Endothelial cell (in vitro differentiated cells): ENCODE data around the gene SLC30A1. TPM values are rescaled to one million over a fixed set of nuclear protein-coding genes. Genes with fewer than 3 reads are reported as not detected.

ENCODE experiments used
- DNase-seq: peaks from one replicate; pipeline ENCODE4 v3.0.0; 2021; ENCODE audit warnings: low spot score
- H3K27ac Mint-ChIP-seq: one replicate; pipeline ENCODE4 v1.8.0; 2021; ENCODE audit warnings: mixed read lengths, inconsistent platforms; ENCODE audit not compliant: unreplicated experiment
- H3K27me3 Mint-ChIP-seq: one replicate; pipeline ENCODE4 v1.8.0; 2021; ENCODE audit warnings: mild to moderate bottlenecking, moderate library complexity, mixed read lengths, inconsistent platforms; ENCODE audit not compliant: unreplicated experiment
- H3K36me3 Mint-ChIP-seq: one replicate; pipeline ENCODE4 v1.8.0; 2021; ENCODE audit warnings: mild to moderate bottlenecking, low read depth, mixed read lengths, inconsistent platforms; ENCODE audit not compliant: unreplicated experiment
- H3K4me1 Mint-ChIP-seq: one replicate; pipeline ENCODE4 v1.8.0; 2021; ENCODE audit warnings: mild to moderate bottlenecking, mixed read lengths, inconsistent platforms; ENCODE audit not compliant: unreplicated experiment
- H3K4me3 Mint-ChIP-seq: one replicate; pipeline ENCODE4 v1.8.0; 2021; ENCODE audit warnings: mild to moderate bottlenecking, mixed read lengths, inconsistent platforms; ENCODE audit not compliant: unreplicated experiment
- H3K9me3 Mint-ChIP-seq: one replicate; pipeline ENCODE4 v1.8.0; 2021; ENCODE audit warnings: mixed read lengths, inconsistent platforms; ENCODE audit not compliant: unreplicated experiment
- total RNA-seq: library from RNA; stranded (reverse); fragmentation: NEBNext Ultra II Directional; extraction: Animal tissue kit (Norgen Biotek cat#: 25700); gene quantifications from one replicate; pipeline ENCODE4 v1.2.1, GENCODE V29; 2021; ENCODE audit not compliant: unreplicated experiment
- TF ChIP-seq, protein P1 (sequence below): fragments of 200-600 bp; sonication (generic); IDR thresholded peaks from one replicate; pipeline ENCODE4 v1.5.0; 2021; ENCODE audit warnings: antibody characterized with exemption; ENCODE audit not compliant: unreplicated experiment

Gene SLC30A1
- total RNA-seq, 1 donor from 2014 or later: 7.7 TPM

DNA sequence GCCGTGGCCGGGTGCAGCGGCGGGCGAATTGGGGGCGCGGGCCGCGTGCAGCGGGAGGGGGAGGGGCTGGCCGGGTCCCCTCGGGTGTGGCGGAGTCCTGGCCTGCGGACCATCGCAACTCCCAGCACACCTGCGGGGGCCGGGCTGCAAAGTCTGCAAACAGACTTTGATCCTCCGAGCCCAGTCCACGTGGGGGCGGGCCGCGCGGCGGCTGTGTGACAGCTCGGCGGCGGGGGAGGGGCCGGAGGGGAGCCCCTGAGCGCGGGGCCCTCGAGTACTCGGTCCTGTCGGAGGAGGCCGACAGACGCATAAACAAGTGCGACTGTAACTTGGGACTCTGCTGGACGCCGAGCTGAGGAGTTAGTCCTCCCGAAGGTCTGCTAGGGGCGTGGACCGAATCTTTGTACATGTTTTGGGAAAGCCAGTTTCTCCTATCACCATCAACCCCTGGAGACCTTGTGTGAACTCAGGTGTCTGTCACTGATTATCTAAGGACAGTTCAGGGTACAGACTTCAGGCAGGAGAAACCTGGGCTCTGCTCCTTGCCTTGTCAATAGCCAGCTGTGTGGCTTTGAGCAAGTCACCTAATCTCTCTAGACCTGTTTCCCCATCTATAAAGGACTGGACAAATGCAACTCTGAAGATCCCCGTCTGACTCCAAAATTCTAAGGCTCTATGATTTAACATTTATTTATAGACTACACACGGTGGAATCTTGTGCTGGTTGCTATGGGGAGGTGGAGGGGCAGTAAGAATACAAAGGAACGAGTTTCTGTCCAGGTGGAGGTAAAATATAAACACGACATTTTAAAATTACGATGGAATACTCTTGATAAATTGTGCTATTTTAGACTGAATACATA, 710 bp upstream of the SLC30A1 start:
- H3K4me1 Mint-ChIP-seq: peaks cover 26% of the 10 kb centered on the region
- TF ChIP-seq, protein P1, sequence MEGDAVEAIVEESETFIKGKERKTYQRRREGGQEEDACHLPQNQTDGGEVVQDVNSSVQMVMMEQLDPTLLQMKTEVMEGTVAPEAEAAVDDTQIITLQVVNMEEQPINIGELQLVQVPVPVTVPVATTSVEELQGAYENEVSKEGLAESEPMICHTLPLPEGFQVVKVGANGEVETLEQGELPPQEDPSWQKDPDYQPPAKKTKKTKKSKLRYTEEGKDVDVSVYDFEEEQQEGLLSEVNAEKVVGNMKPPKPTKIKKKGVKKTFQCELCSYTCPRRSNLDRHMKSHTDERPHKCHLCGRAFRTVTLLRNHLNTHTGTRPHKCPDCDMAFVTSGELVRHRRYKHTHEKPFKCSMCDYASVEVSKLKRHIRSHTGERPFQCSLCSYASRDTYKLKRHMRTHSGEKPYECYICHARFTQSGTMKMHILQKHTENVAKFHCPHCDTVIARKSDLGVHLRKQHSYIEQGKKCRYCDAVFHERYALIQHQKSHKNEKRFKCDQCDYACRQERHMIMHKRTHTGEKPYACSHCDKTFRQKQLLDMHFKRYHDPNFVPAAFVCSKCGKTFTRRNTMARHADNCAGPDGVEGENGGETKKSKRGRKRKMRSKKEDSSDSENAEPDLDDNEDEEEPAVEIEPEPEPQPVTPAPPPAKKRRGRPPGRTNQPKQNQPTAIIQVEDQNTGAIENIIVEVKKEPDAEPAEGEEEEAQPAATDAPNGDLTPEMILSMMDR: no peak
- H3K27me3 Mint-ChIP-seq: peaks cover 5% of the 10 kb centered on the region
- DNase-seq: peak; percentile 60
- peak overlapping the region; percentile 88 for H3K4me3 Mint-ChIP-seq
- peak overlapping the region; percentile 37 for H3K27ac Mint-ChIP-seq
- no peaks in the 10 kb centered on the region for H3K36me3 Mint-ChIP-seq
- no peaks in the 10 kb centered on the region for H3K9me3 Mint-ChIP-seq

DNA sequence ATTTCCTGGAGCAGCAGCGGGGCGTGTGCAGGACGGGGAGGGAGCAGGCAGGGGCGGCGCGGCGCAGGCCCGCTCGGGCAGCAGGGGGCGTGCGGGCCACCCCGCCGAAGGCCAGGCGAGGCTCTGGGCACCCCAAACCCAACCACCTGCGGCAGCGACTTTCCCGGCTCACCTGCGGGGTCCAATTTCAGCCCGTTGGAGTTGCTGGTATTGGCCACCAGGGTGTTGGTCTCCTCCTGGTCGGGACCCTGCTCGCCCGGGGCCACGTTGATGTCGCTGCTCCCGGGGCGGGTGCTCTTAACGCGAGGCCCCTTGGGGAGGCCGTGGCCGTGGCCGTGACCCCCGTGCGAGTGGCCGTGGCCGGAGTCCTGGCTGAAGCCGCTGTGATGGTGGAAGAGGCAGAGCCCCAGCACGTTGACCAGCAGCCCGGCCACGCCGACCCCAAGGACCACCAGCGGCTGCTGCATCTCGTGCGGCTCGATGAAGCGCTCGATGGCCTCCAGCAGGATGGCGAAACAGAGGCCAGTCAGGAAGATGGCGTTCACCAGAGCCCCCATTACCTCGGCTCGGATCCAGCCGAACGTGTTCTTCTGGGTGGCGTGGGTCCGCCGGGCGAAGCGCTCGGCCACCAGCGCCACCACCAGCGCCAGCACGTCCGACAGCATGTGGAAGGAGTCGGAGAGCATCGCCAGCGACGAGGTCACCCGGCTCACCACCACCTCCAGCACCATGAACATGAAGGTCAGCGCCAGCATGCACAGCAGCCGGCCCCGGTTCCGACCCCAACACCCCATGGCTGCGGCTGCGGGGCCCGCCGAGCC, 932 bp downstream of the SLC30A1 start:
- no peaks in the 10 kb centered on the region for H3K9me3 Mint-ChIP-seq
- DNase-seq: peak; percentile 76
- H3K27me3 Mint-ChIP-seq: peaks cover 5% of the 10 kb centered on the region
- H3K4me3 Mint-ChIP-seq: peak overlapping the region; percentile 95
- H3K27ac Mint-ChIP-seq: no peak overlapping the region
- TF ChIP-seq, protein P1: peak; percentile 72
- H3K36me3 Mint-ChIP-seq: no peaks in the 10 kb centered on the region
- H3K4me1 Mint-ChIP-seq: peaks cover 23% of the 10 kb centered on the region

DNA sequence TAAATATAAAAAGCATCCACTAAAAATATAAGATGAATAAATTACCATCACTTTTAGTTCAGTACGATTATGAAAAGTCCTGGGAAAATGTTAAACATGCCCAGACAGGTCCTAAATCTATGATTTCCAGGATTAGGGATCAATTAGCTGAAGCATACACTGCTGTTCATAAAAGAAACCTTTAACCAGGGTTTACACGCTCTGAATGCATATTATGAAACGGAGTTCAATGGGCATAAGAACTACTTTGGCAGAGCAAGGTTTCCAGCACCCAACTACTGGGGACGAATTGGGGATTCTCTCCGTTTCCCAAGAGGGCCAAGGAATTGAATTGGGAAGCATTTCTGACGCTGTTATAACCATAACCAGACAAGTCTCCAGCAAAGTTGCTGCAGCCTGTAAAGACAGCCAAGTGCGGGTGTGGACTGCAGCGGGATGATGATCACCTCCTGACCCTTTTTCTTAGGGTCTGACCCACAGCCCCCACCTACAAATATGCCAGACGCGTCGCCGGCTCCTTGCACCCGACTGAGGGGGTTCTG, 1.6 kb downstream of the SLC30A1 start:
- peaks cover 23% of the 10 kb centered on the region for H3K4me1 Mint-ChIP-seq

DNA sequence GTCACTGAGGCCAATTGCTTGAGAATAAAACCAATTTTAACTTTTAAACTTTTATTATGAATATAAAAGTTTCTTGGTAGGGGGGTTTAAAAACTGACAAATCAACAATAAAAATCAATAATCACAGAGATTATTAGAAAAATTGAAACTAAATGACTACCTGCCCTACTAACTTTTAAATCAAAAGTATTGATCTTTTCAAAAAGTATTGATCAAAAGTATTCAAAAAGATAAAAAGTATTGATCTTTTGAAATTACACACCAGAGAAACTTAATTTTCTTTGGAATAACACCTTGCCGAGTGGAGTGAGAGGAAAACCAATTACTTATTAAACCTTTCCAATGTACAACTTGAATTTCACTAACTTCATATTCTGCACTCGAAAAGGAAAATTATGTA, 2.2 kb downstream of the SLC30A1 start:
- Mint-ChIP-seq H3K4me1 (peaks cover 18% of the 10 kb centered on the region), H3K36me3 (no peaks in the 10 kb centered on the region), H3K27ac (no peak overlapping the region), H3K9me3 (no peaks in the 10 kb centered on the region), H3K4me3 (peak overlapping the region; percentile 95), H3K27me3 (peaks cover 5% of the 10 kb centered on the region)
- DNase-seq: no peak
- TF ChIP-seq, protein P1: no peak

More for the DNA sequence above, 1.6 kb downstream of the SLC30A1 start:
- no peaks in the 10 kb centered on the region for H3K9me3 Mint-ChIP-seq
- peak overlapping the region; percentile 95 for H3K4me3 Mint-ChIP-seq
- TF ChIP-seq, protein P1: no peak
- DNase-seq: no peak
- peaks cover 5% of the 10 kb centered on the region for H3K27me3 Mint-ChIP-seq
- H3K27ac Mint-ChIP-seq: peak overlapping the region; percentile 72
- no peaks in the 10 kb centered on the region for H3K36me3 Mint-ChIP-seq
